GM12872 (cell line): ENCODE data around the gene MCUB.

ENCODE experiments used
- CTCF ChIP-seq: IDR thresholded peaks from 3 replicates; pipeline ENCODE4 v1.5.1; 2011; ENCODE audit warnings: low read depth, mild to moderate bottlenecking, low read length, moderate library complexity; ENCODE audit not compliant: insufficient read depth

The MCUB gene

GRCh38 chr4:109552237-109552636 is 7.8 kb upstream of the MCUB start:
- TF ChIP-seq CTCF, result no peak; the same call in 2 of the 3 replicates

- TF ChIP-seq CTCF, result no peak
Observed at GRCh38 chr4:109553130-109553529, 6.9 kb upstream of the MCUB start.

- TF ChIP-seq CTCF, result no peak
Observed at GRCh38 chr4:109554971-109555370, 5.1 kb upstream of the MCUB start.

- no peak for TF ChIP-seq CTCF
Observed at GRCh38 chr4:109557433-109557832, 2.6 kb upstream of the MCUB start.

- no peak for TF ChIP-seq CTCF
Observed at GRCh38 chr4:109559625-109559982, 442 bp upstream of the MCUB start.

- no peak for TF ChIP-seq CTCF
Observed at GRCh38 chr4:109560687-109561461, 828 bp downstream of the MCUB start.

GRCh38 chr4:109562457-109563239 is 2.6 kb downstream of the MCUB start:
- TF ChIP-seq CTCF, result no peak
